Trophoblast cell (in vitro differentiated cells and primary cell): Measurements from ENCODE around the gene ADAMTS13.

Source experiments
- DNase-seq, 2 donors: peaks; one replicate each; pipeline ENCODE4 v3.0.0-alpha.2; 2016
- H2AFZ ChIP-seq: 2 replicates; pipeline ENCODE4 v1.6.1; 2013; ENCODE audit warnings: low read length, moderate library complexity, mild to moderate bottlenecking; ENCODE audit not compliant: insufficient read depth, poor library complexity
- H2AK5ac ChIP-seq: 2 replicates; pipeline ENCODE4 v1.6.1; 2013; ENCODE audit warnings: mild to moderate bottlenecking, low read length
- H2BK120ac ChIP-seq: 2 replicates; pipeline ENCODE4 v1.6.1; 2013; ENCODE audit warnings: low read length, mild to moderate bottlenecking, moderate library complexity; ENCODE audit not compliant: insufficient read depth, poor library complexity
- H2BK12ac ChIP-seq: 2 replicates; pipeline ENCODE4 v1.6.1; 2013; ENCODE audit warnings: mild to moderate bottlenecking, low read length, moderate library complexity
- H2BK5ac ChIP-seq: 2 replicates; pipeline ENCODE4 v1.6.1; 2013; ENCODE audit warnings: low read length, low read depth, moderate library complexity, mild to moderate bottlenecking; ENCODE audit not compliant: poor library complexity
- H3K14ac ChIP-seq: 2 replicates; pipeline ENCODE4 v1.6.1; 2013; ENCODE audit warnings: mild to moderate bottlenecking, low read length
- H3K18ac ChIP-seq: 2 replicates; pipeline ENCODE4 v1.6.1; 2013; ENCODE audit warnings: mild to moderate bottlenecking, low read length
- H3K23ac ChIP-seq: 2 replicates; pipeline ENCODE4 v1.6.1; 2013; ENCODE audit warnings: low read length
- H3K27ac ChIP-seq: 2 replicates; pipeline ENCODE4 v1.5.1; 2013; ENCODE audit warnings: low read depth, mild to moderate bottlenecking, inconsistent platforms, low read length, moderate library complexity
- H3K27me3 ChIP-seq: 2 replicates; pipeline ENCODE4 v1.6.1; 2013; ENCODE audit warnings: inconsistent platforms, mild to moderate bottlenecking, low read length, moderate library complexity; ENCODE audit not compliant: insufficient read depth
- H3K36me3 ChIP-seq, 2 experiments: 1 replicate in 1 of 2; 2 replicates in 1 of 2; pipeline ENCODE4 v1.6.1; 2013; ENCODE audit warnings: low read length in 2 of 2, mild to moderate bottlenecking in 2 of 2, moderate library complexity in 1 of 2; ENCODE audit not compliant: insufficient read depth in 2 of 2, control insufficient read depth in 1 of 2
- H3K4ac ChIP-seq: 2 replicates; pipeline ENCODE4 v1.6.1; 2013; ENCODE audit warnings: low read depth, mild to moderate bottlenecking, low read length, moderate library complexity
- H3K4me1 ChIP-seq, 2 experiments: 1 replicate in 1 of 2; 2 replicates in 1 of 2; pipeline ENCODE4 v1.6.1; 2013; ENCODE audit warnings: low read length in 2 of 2, mild to moderate bottlenecking in 2 of 2, moderate library complexity in 1 of 2; ENCODE audit not compliant: insufficient read depth in 2 of 2, control insufficient read depth in 1 of 2
- H3K4me2 ChIP-seq: 2 replicates; pipeline ENCODE4 v1.6.1; 2013; ENCODE audit warnings: inconsistent platforms, mild to moderate bottlenecking, low read length, moderate library complexity
- H3K4me3 ChIP-seq: 2 replicates; pipeline ENCODE4 v1.5.1; 2013; ENCODE audit warnings: mild to moderate bottlenecking, low read depth, low read length, inconsistent platforms
- H3K79me1 ChIP-seq: one replicate; pipeline ENCODE4 v1.6.1; 2013; ENCODE audit warnings: low read length
- H3K79me2 ChIP-seq: 2 replicates; pipeline ENCODE4 v1.6.1; 2013; ENCODE audit warnings: low read length, mild to moderate bottlenecking; ENCODE audit not compliant: control insufficient read depth, insufficient read depth, poor library complexity
- H3K9ac ChIP-seq: 2 replicates; pipeline ENCODE4 v1.6.1; 2013; ENCODE audit warnings: mild to moderate bottlenecking, low read length
- H3K9me3 ChIP-seq: 2 replicates; pipeline ENCODE4 v1.6.1; 2013; ENCODE audit warnings: low read depth, mild to moderate bottlenecking, control low read depth, inconsistent platforms, low read length; ENCODE audit not compliant: insufficient read depth
- H4K12ac ChIP-seq: 2 replicates; pipeline ENCODE4 v1.6.1; 2013; ENCODE audit warnings: low read depth, mild to moderate bottlenecking, low read length, moderate library complexity
- H4K8ac ChIP-seq: 2 replicates; pipeline ENCODE4 v1.6.1; 2013; ENCODE audit warnings: low read depth, mild to moderate bottlenecking, low read length, moderate library complexity
- H4K91ac ChIP-seq: one replicate; pipeline ENCODE4 v1.6.1; 2013; ENCODE audit warnings: low read depth, mild to moderate bottlenecking, low read length, moderate library complexity
- WGBS: extraction: QIAGEN DNeasy Blood & Tissue Kit; methylation state at CpG from one replicate; pipeline ENCODE4 v1.1.7; 2013; ENCODE audit warnings: missing lambda C conversion rate; ENCODE audit not compliant: insufficient read length, insufficient coverage; ENCODE audit errors: extremely low coverage; 5-methylcytosine and 5-hydroxymethylcytosine counted together

ADAMTS13 gene

GRCh38 chr9:133429214-133429613, 7.0 kb downstream of the ADAMTS13 start:
- Histone ChIP-seq H3K79me1 (no peaks in the 10 kb centered on the region), H2BK120ac (no peak overlapping the region), H4K8ac (no peak overlapping the region), H3K18ac (no peak overlapping the region), H2AFZ (no peak overlapping the region), H2AK5ac (no peak overlapping the region), H3K4me1 (peaks cover 4% of the 10 kb centered on the region in 2 experiments), H3K9ac (no peak overlapping the region), H2BK5ac (no peak overlapping the region), H3K4ac (no peak overlapping the region), H3K4me3 (no peak overlapping the region), H3K14ac (no peak overlapping the region), H3K23ac (no peak overlapping the region), H3K27me3 (peaks cover 5% of the 10 kb centered on the region), H2BK12ac (no peak overlapping the region), H4K91ac (no peak overlapping the region), H3K9me3 (peaks cover 6% of the 10 kb centered on the region), H3K27ac (no peak overlapping the region), H4K12ac (no peak overlapping the region), H3K79me2 (no peaks in the 10 kb centered on the region), H3K36me3 (no peaks in the 10 kb centered on the region), H3K4me2 (no peak overlapping the region)
- WGBS: no CpG with 5 or more reads among the region's 18 CpGs
- DNase-seq: no peak

- no peak overlapping the region for H3K18ac ChIP-seq
- peak in 1 of 2 donors; percentile 41 for DNase-seq
- H3K4me1 ChIP-seq: peaks cover 4% of the 10 kb centered on the region in 2 experiments
- H3K27me3 ChIP-seq: peaks cover 5% of the 10 kb centered on the region
- H4K8ac ChIP-seq: peak overlapping the region; percentile 25
- H2BK120ac ChIP-seq: no peak overlapping the region
- no peak overlapping the region for H2BK12ac ChIP-seq
- H3K36me3 ChIP-seq: no peaks in the 10 kb centered on the region
- peak overlapping the region; percentile 46 for H4K12ac ChIP-seq
- H2BK5ac ChIP-seq: no peak overlapping the region
- WGBS: no CpG with 5 or more reads among the region's 49 CpGs
- no peak overlapping the region for H3K4ac ChIP-seq
- no peak overlapping the region for H3K4me3 ChIP-seq
- peak overlapping the region; percentile 23 for H2AFZ ChIP-seq
- H3K9ac ChIP-seq: no peak overlapping the region
- H3K27ac ChIP-seq: no peak overlapping the region
- H3K23ac ChIP-seq: no peak overlapping the region
- H2AK5ac ChIP-seq: no peak overlapping the region
- H3K9me3 ChIP-seq: peaks cover 6% of the 10 kb centered on the region
- no peak overlapping the region for H3K14ac ChIP-seq
- no peaks in the 10 kb centered on the region for H3K79me1 ChIP-seq
- H3K79me2 ChIP-seq: no peaks in the 10 kb centered on the region
- H3K4me2 ChIP-seq: peak overlapping the region; percentile 45
- H4K91ac ChIP-seq: no peak overlapping the region
Observed at GRCh38 chr9:133429641-133430161, 7.5 kb downstream of the ADAMTS13 start.

GRCh38 chr9:133430244-133430643, 8.1 kb downstream of the ADAMTS13 start:
- H3K9ac ChIP-seq: no peak overlapping the region
- no peak overlapping the region for H3K18ac ChIP-seq
- no peak overlapping the region for H2BK120ac ChIP-seq
- peaks cover 6% of the 10 kb centered on the region for H3K9me3 ChIP-seq
- no peak overlapping the region for H2BK5ac ChIP-seq
- no CpG with 5 or more reads among the region's 1 CpG for WGBS
- H4K8ac ChIP-seq: no peak overlapping the region
- H3K4ac ChIP-seq: no peak overlapping the region
- H2AFZ ChIP-seq: no peak overlapping the region
- no peak overlapping the region for H2AK5ac ChIP-seq
- no peaks in the 10 kb centered on the region for H3K79me1 ChIP-seq
- H2BK12ac ChIP-seq: no peak overlapping the region
- no peaks in the 10 kb centered on the region for H3K36me3 ChIP-seq
- no peak overlapping the region for H3K4me2 ChIP-seq
- no peak overlapping the region for H3K14ac ChIP-seq
- no peak overlapping the region for H3K4me3 ChIP-seq
- H3K4me1 ChIP-seq: peaks cover 4% of the 10 kb centered on the region in 2 experiments
- no peak overlapping the region for H4K12ac ChIP-seq
- peaks cover 5% of the 10 kb centered on the region for H3K27me3 ChIP-seq
- no peak overlapping the region for H3K23ac ChIP-seq
- no peak overlapping the region for H4K91ac ChIP-seq
- no peaks in the 10 kb centered on the region for H3K79me2 ChIP-seq
- H3K27ac ChIP-seq: no peak overlapping the region
- DNase-seq: no peak

GRCh38 chr9:133433351-133433843, 11.2 kb downstream of the ADAMTS13 start:
- no peak overlapping the region for H3K9ac ChIP-seq
- H3K18ac ChIP-seq: no peak overlapping the region
- no peak overlapping the region for H2AFZ ChIP-seq
- peaks cover 5% of the 10 kb centered on the region for H3K27me3 ChIP-seq
- no peaks in the 10 kb centered on the region for H3K79me2 ChIP-seq
- H2BK120ac ChIP-seq: no peak overlapping the region
- H3K79me1 ChIP-seq: no peaks in the 10 kb centered on the region
- H3K4me2 ChIP-seq: no peak overlapping the region
- no peak overlapping the region for H3K4me3 ChIP-seq
- H3K36me3 ChIP-seq: no peaks in the 10 kb centered on the region
- no peak overlapping the region for H2BK5ac ChIP-seq
- H4K91ac ChIP-seq: no peak overlapping the region
- no peak overlapping the region for H4K8ac ChIP-seq
- no peak overlapping the region for H3K4ac ChIP-seq
- no peak overlapping the region for H3K27ac ChIP-seq
- WGBS: no CpG with 5 or more reads among the region's 11 CpGs
- no peak overlapping the region for H4K12ac ChIP-seq
- no peak overlapping the region for H3K23ac ChIP-seq
- no peak for DNase-seq
- H3K9me3 ChIP-seq: no peaks in the 10 kb centered on the region
- H3K14ac ChIP-seq: no peak overlapping the region
- H2AK5ac ChIP-seq: no peak overlapping the region
- H2BK12ac ChIP-seq: no peak overlapping the region
- H3K4me1 ChIP-seq: peaks cover 2 to 4% of the 10 kb centered on the region in 2 experiments
